ENCODE measurements around the gene MSI1. TPM values are rescaled to one million over a fixed set of nuclear protein-coding genes. Genes with fewer than 3 reads are reported as not detected.

MSI1 gene
- total RNA-seq, 3 donors from 2014 or later (not counting 1 experiment from before 2014, with no cell fraction given) = not detected

GRCh38 chr12:120323772-120324171 lies 45.2 kb downstream of the MSI1 start:
- WGBS (ENCODE audit: insufficient coverage) = 95% methylated on average over 2 of the region's 2 CpGs
- H3K36me3 ChIP-seq (ENCODE audit: control insufficient read depth, insufficient read depth, low read length) = no peaks in the 10 kb centered on the region
- Mint-ChIP-seq H3K4me1 (peaks cover 9 to 11% of the 10 kb centered on the region in 2 donors), H3K27me3 (ENCODE audit: low read depth in 2 of 2) (no peaks in the 10 kb centered on the region), H3K36me3 (no peaks in the 10 kb centered on the region), H3K27ac (no peak overlapping the region), H3K4me3 (no peak overlapping the region), H3K9me3 (no peaks in the 10 kb centered on the region)
- no peak for ATAC-seq
- H3K27ac ChIP-seq (ENCODE audit: low read length) = no peak overlapping the region
- peaks cover 6% of the 10 kb centered on the region for H3K4me1 ChIP-seq (ENCODE audit: control insufficient read depth, insufficient read depth, low read length)
- H3K27me3 ChIP-seq (ENCODE audit: control insufficient read depth, insufficient read depth, low read length) = no peaks in the 10 kb centered on the region
- no peak overlapping the region for H3K4me3 ChIP-seq (ENCODE audit: low read length)
- H3K9me3 ChIP-seq (ENCODE audit: control insufficient read depth, insufficient read depth, low read length) = no peaks in the 10 kb centered on the region
- intact Hi-C loops (cut with micrococcal nuclease) = loop anchor here (10.0 kb wide), 1 partner anchor 321 kb away; the partner anchor contains the start of gene CABP1
- no peak for TF ChIP-seq CTCF (IDR thresholded peaks at IDR 0.05)
- no peak for DNase-seq

- Mint-ChIP-seq H3K36me3 (no peaks in the 10 kb centered on the region), H3K4me1 (peaks cover 23 to 24% of the 10 kb centered on the region in 2 donors), H3K27ac (no peak overlapping the region), H3K4me3 (no peak overlapping the region), H3K9me3 (no peaks in the 10 kb centered on the region), H3K27me3 (ENCODE audit: low read depth in 2 of 2) (no peaks in the 10 kb centered on the region)
- intact Hi-C loops (cut with micrococcal nuclease) = loop anchor here (10.0 kb wide), 1 partner anchor 323 kb away; the partner anchor contains the start of gene CABP1
- DNase-seq (no peak), ATAC-seq (no peak)
- no peak overlapping the region for H3K27ac ChIP-seq (ENCODE audit: low read length)
- H3K4me1 ChIP-seq (ENCODE audit: control insufficient read depth, insufficient read depth, low read length) = peaks cover 17% of the 10 kb centered on the region
- no peaks in the 10 kb centered on the region for H3K36me3 ChIP-seq (ENCODE audit: control insufficient read depth, insufficient read depth, low read length)
- H3K27me3 ChIP-seq (ENCODE audit: control insufficient read depth, insufficient read depth, low read length) = no peaks in the 10 kb centered on the region
- TF ChIP-seq CTCF (IDR thresholded peaks at IDR 0.05) = no peak
- H3K4me3 ChIP-seq (ENCODE audit: low read length) = no peak overlapping the region
- 90% methylated on average over 13 of the region's 13 CpGs for WGBS (ENCODE audit: insufficient coverage)
- H3K9me3 ChIP-seq (ENCODE audit: control insufficient read depth, insufficient read depth, low read length) = no peaks in the 10 kb centered on the region
Observed at GRCh38 chr12:120321382-120322202, 47.4 kb downstream of the MSI1 start.

GRCh38 chr12:120317224-120318105 lies 51.5 kb downstream of the MSI1 start:
- Histone ChIP-seq H3K27ac (ENCODE audit: low read length) (peak overlapping the region; percentile 85), H3K4me3 (ENCODE audit: low read length) (peak overlapping the region; percentile 59), H3K36me3 (ENCODE audit: control insufficient read depth, insufficient read depth, low read length) (no peaks in the 10 kb centered on the region), H3K9me3 (ENCODE audit: control insufficient read depth, insufficient read depth, low read length) (no peaks in the 10 kb centered on the region), H3K27me3 (ENCODE audit: control insufficient read depth, insufficient read depth, low read length) (no peaks in the 10 kb centered on the region), H3K4me1 (ENCODE audit: control insufficient read depth, insufficient read depth, low read length) (peaks cover 12% of the 10 kb centered on the region)
- H3K27ac Mint-ChIP-seq = peak overlapping the region; percentile 96 to 98
- H3K4me3 Mint-ChIP-seq = peak overlapping the region; percentile 97
- DNase-seq = peak; percentile 99 to 100
- WGBS (ENCODE audit: insufficient coverage) = under 1% methylated on average over 39 of the region's 42 CpGs
- no peaks in the 10 kb centered on the region for H3K36me3 Mint-ChIP-seq
- H3K27me3 Mint-ChIP-seq (ENCODE audit: low read depth in 2 of 2) = no peaks in the 10 kb centered on the region
- peaks cover 13 to 16% of the 10 kb centered on the region in 2 donors for H3K4me1 Mint-ChIP-seq
- H3K9me3 Mint-ChIP-seq = no peaks in the 10 kb centered on the region
- intact Hi-C loops (cut with micrococcal nuclease) = loop anchor here (1.0 kb wide), 2 partner anchors 15 to 24 kb away; partner anchors contain the start of genes RNU4-1 and SIRT4
- TF ChIP-seq CTCF (IDR thresholded peaks at IDR 0.05) = peak; percentile 35
- peak; percentile 97 to 100 (median 99) for ATAC-seq

All from natural killer cell (primary cell).